Mesodermal cell (in vitro differentiated cells): Measurements from ENCODE around the gene MCOLN1.

Experiments used
- H3K27ac ChIP-seq: 2 replicates; pipeline ENCODE4 v1.7.0; 2013; ENCODE audit warnings: mild to moderate bottlenecking, low read depth, low read length, moderate library complexity; ENCODE audit not compliant: severe bottlenecking
- H3K36me3 ChIP-seq: 2 replicates; pipeline ENCODE4 v1.7.1; 2013; ENCODE audit warnings: mild to moderate bottlenecking, low read length, moderate library complexity; ENCODE audit not compliant: control insufficient read depth, insufficient read depth
- H3K4me1 ChIP-seq: one replicate; pipeline ENCODE4 v1.7.1; 2013; ENCODE audit warnings: mild to moderate bottlenecking, low read length; ENCODE audit not compliant: insufficient read depth, control insufficient read depth, poor library complexity, severe bottlenecking
- H3K4me3 ChIP-seq: 2 replicates; pipeline ENCODE4 v1.7.0; 2013; ENCODE audit warnings: low read length, control low read depth, mild to moderate bottlenecking; ENCODE audit not compliant: insufficient read depth, poor library complexity, severe bottlenecking; ENCODE audit errors: extremely low read depth
- H3K9me3 ChIP-seq: 2 replicates; pipeline ENCODE4 v1.7.1; 2013; ENCODE audit warnings: mild to moderate bottlenecking, low read length, moderate library complexity; ENCODE audit not compliant: control insufficient read depth
- WGBS, 2 experiments: methylation state at CpG; one replicate each; pipeline ENCODE4 v1.1.5; 2013; ENCODE audit warnings: missing lambda C conversion rate in 2 of 2; ENCODE audit not compliant: insufficient coverage in 2 of 2; 5-methylcytosine and 5-hydroxymethylcytosine counted together

MCOLN1 gene

DNA sequence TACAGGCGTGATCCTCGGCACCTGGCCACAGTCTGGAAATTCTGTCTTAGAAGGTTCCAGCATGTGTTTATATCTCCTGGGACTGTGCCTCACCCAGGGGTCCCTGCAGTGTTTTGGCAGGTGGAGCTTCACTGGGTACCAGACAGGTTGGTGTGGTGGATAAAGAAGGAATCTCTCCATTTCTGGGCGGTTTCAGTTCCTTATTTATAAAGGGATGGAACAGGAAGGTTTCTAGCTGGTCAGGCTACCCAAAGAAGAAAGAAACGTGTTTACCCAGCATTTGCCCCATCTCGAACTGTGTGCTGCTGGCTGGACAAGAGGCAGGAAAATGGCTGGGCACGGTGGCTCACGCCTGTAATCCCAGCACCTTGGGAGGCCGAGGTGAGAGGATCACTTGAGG, 22.9 kb downstream of the MCOLN1 start:
- Histone ChIP-seq H3K36me3 (peaks cover 61% of the 10 kb centered on the region), H3K9me3 (no peaks in the 10 kb centered on the region), H3K4me3 (no peak overlapping the region), H3K4me1 (peaks cover 6% of the 10 kb centered on the region), H3K27ac (no peak overlapping the region)
- 90 to 100% methylated on average over 7 to 8 of the region's 8 CpGs for WGBS, 2 experiments

DNA sequence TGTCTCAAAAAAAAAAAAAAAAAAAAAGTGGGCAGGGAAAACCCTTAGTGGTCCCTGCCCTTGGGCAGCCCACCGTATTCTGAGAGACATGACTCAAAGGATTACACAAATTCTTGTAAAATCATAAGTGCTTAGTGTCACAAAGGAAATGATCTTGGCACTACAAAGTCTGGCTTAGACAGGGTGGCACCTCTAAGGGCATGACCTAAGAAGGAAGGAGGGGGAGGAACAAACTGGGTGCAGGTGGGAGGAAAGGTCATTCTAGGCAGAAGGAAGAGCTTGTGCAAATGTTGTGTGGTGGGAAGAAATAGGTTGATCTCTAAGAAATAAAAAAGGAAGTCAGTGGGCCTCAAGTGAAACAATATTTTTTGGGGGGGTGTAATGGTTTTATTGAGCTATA, 23.5 kb downstream of the MCOLN1 start:
- H3K4me3 ChIP-seq = no peak overlapping the region
- WGBS, 2 experiments = 100% methylated on average over 1 of the region's 1 CpG; no CpG with 5 or more reads in 1 of the 2 experiments
- peaks cover 63% of the 10 kb centered on the region for H3K36me3 ChIP-seq
- H3K9me3 ChIP-seq = no peaks in the 10 kb centered on the region
- peaks cover 3% of the 10 kb centered on the region for H3K4me1 ChIP-seq
- H3K27ac ChIP-seq = no peak overlapping the region

DNA sequence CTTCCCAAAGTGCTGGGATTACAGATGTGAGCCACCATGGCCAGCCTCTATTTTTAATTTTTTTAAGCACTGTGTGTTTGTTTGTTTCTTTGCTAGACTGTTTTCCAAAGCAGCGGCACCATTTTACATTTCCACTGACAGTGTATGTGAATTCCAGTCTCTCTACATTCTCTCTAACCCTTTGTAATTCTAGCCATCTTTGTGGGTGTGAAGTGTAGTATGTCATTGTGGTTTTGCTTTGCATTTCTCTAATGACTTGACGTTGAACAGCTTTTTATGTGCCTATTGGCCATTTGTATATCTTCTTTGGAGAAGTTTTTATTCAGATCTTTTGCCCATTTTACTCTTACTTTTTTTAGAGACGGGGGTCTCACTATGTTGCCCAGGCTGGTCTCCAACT, 24.7 kb downstream of the MCOLN1 start:
- Histone ChIP-seq H3K9me3 (no peaks in the 10 kb centered on the region), H3K36me3 (peaks cover 61% of the 10 kb centered on the region), H3K4me3 (no peak overlapping the region), H3K4me1 (no peaks in the 10 kb centered on the region), H3K27ac (no peak overlapping the region)
- WGBS, 2 experiments = 96 to 100% methylated on average over 1 to 2 of the region's 3 CpGs

DNA sequence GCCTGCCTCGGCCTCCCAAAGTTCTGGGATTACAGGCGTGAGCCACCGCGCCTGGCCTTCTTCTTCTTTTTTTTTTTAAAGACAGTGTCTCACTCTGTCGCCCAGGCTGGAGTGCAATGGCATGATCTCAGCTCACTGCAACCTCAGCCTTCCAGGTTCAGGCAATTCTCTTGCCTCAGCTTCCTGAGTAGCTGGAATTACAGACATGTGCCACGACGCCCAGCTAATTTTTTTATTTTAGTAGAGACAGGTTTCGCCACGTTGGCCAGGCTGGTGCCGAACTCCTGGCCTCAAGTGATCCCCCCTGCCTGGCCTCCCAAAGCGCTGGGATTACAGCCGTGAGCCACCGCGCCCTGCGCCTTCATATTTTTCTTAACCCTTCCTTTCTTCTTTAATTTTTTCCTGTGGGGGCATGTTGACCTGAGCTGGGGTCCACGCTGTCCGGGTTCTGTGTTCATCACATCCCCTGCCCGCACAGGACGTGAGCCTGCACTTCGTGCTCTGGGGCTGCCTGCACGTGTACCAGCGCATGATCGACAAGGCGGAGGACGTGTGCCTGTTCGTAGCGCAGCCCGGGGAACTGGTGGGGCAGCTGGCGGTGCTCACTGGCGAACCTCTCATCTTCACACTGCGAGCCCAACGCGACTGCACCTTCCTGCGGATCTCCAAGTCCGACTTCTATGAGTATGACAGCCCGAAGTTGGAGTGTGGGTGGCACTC, 27.2 kb downstream of the MCOLN1 start:
- Histone ChIP-seq H3K27ac (no peak overlapping the region), H3K4me1 (no peaks in the 10 kb centered on the region), H3K4me3 (no peak overlapping the region), H3K9me3 (no peaks in the 10 kb centered on the region), H3K36me3 (peaks cover 66% of the 10 kb centered on the region)
- 91 to 95% methylated on average over 36 of the region's 36 CpGs for WGBS, 2 experiments

DNA sequence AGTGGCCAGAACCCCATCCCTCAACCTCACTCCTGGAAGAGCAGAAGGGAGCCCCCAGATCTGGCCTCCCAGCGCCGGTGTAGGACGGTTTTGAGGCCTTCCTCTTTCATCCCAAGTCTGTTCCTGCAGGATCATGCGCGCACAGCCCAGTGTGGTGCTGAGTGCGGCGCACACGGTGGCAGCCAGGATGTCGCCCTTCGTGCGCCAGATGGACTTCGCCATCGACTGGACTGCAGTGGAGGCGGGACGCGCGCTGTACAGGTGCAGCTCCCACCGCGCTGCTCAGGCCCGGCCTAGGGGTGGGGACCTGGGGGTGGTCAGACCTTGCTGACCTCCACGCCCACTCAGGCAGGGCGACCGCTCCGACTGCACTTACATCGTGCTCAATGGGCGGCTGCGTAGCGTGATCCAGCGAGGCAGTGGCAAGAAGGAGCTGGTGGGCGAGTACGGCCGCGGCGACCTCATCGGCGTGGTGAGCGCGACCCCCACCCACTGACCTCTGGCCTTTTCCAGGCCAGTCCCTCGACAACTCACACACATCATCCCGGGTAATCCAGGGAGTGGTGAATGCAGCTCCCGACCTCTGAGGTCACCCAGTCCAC, 27.8 kb downstream of the MCOLN1 start:
- Histone ChIP-seq H3K27ac (no peak overlapping the region), H3K9me3 (no peaks in the 10 kb centered on the region), H3K4me3 (no peak overlapping the region), H3K4me1 (no peaks in the 10 kb centered on the region), H3K36me3 (peaks cover 66% of the 10 kb centered on the region)
- 97% methylated on average over 35 to 41 of the region's 41 CpGs for WGBS, 2 experiments

DNA sequence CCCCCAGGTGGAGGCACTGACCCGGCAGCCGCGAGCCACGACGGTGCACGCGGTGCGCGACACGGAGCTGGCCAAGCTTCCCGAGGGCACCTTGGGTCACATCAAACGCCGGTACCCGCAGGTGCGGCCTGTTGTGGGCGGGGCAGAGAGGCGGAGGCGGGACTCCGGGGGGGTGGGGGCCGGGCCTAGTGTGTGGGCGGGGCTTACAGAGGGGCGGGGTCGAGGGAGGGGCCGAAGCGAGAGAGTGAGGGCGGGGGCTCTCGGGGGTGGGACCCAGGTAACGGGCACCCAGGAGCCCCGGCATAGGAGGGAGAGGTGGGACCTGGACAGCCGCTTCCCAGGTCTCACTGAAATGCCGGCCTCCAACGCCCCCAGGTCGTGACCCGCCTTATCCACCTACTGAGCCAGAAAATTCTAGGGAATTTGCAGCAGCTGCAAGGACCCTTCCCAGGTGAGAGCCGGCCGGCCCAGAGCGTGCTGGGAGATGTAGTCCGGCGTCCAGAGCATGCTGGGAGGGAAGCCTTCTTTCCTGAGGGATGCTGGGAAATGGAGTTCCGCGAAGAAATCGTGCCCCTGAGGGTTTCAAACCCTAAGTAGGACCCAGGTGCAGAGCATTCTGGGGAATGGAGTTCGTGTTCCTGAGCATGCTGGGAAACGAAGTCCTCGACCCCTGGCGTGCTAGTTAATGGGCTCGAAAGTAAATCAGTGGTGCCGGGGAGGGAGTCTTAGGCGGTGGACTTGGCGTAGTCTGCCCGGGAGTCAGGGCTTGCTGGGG, 28.8 kb downstream of the MCOLN1 start:
- H3K27ac ChIP-seq = no peak overlapping the region

DNA sequence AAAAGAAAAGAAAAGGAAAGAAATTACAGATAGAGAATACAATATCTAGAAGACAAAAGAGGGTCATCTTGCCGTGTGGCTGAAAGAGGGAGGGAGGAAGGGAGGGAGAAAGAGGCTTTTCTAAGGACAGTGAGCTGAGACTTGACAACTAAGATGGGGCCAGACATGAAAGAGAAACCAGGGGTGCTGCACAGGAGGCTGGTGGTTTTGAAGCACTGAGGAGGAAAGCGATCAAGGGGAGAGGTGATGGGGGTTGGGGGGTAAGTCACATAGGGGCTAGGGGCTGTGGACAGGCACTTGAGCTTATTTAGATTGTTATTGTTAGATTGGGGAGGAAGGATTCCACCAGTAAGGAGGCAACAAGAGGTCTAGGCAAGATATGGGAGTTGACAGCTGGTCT, 30.4 kb downstream of the MCOLN1 start:
- Histone ChIP-seq H3K36me3 (peaks cover 83% of the 10 kb centered on the region), H3K4me3 (no peak overlapping the region), H3K9me3 (no peaks in the 10 kb centered on the region), H3K4me1 (no peaks in the 10 kb centered on the region), H3K27ac (no peak overlapping the region)
- WGBS, 2 experiments = 94 to 100% methylated on average over 2 of the region's 2 CpGs

More for the DNA sequence above, 28.8 kb downstream of the MCOLN1 start:
- 74 to 76% methylated on average over 37 to 42 of the region's 51 CpGs for WGBS, 2 experiments
- Histone ChIP-seq H3K4me1 (no peaks in the 10 kb centered on the region), H3K4me3 (no peak overlapping the region), H3K9me3 (no peaks in the 10 kb centered on the region), H3K36me3 (peaks cover 69% of the 10 kb centered on the region)

DNA sequence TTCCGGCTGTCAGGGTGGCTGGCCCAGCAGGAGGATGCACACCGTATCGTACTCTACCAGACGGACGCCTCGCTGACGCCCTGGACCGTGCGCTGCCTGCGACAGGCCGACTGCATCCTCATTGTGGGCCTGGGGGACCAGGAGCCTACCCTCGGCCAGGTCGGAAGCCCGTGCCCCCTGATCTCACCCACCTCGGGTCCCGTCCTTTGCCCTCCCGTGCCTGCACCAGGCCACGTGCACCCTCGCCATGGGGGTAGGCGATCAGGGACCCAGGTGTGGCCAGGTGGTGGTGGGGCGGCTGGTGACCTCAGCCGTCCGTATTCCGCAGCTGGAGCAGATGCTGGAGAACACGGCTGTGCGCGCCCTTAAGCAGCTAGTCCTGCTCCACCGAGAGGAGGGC, 32.1 kb downstream of the MCOLN1 start:
- Histone ChIP-seq H3K4me3 (no peak overlapping the region), H3K36me3 (peaks cover 94% of the 10 kb centered on the region), H3K4me1 (no peaks in the 10 kb centered on the region), H3K27ac (no peak overlapping the region), H3K9me3 (no peaks in the 10 kb centered on the region)
- WGBS, 2 experiments = 97 to 98% methylated on average over 28 of the region's 28 CpGs

DNA sequence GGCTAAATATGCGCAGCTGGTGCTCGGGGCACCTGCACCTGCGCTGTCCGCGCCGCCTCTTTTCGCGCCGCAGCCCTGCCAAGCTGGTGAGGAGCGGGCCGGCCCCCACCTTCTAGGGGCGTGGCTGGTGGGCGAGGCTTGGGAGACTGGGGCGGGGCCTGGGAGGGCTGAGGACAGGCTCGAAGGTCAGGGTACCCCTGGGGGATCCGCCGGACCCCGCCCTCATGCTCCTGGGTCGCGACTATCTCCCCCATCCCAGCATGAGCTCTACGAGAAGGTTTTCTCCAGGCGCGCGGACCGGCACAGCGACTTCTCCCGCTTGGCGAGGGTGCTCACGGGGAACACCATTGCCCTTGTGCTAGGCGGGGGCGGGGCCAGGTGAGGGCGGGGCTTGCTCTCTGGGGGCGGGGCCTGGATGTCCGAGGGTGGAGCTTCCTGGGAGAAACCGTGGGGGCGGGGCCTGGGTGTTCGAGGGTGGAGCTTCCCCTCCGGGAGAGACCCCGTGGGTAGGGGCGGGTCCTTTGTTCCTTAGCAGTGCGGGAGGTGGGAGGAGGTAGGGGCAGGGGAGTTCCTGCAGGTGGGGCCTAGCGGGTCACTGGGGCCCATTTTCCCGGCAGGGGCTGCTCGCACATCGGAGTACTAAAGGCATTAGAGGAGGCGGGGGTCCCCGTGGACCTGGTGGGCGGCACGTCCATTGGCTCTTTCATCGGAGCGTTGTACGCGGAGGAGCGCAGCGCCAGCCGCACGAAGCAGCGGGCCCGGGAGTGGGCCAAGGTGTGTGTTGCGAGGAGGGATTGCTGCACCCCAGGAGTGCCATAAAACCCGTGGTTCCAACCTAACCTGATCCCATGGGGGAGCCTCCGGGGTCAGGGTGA, 32.8 kb downstream of the MCOLN1 start:
- WGBS, 2 experiments = 95 to 98% methylated on average over 41 to 52 of the region's 62 CpGs

DNA sequence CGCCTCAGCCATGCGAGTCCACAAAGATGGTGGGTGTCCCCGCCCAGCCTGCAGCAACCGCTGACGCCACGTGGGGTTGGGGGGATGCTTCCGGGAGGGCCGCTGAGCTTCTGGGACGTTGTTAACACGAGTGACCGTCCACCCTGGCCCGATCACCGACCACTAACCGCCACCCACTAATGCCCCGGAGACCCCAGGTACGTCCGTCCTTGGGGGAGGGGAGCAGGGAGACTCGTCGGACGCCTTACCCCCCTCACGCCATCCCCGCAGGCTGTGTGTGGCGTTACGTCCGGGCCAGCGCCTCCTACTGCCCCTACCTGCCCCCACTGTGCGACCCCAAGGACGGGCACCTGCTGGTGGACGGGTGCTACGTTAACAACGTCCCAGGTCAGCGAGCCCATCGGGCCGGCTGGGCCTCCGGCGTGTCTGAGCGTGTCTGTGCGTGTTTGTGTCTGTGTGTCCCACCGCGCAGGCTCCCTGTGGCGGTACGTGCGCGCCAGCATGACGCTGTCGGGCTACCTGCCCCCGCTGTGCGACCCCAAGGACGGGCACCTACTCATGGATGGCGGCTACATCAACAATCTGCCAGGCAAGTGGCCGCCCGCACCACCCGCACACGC, 34.4 kb downstream of the MCOLN1 start:
- peaks cover 85% of the 10 kb centered on the region for H3K36me3 ChIP-seq
- H3K27ac ChIP-seq = no peak overlapping the region
- no peak overlapping the region for H3K4me3 ChIP-seq
- 94 to 98% methylated on average over 50 to 53 of the region's 54 CpGs for WGBS, 2 experiments
- no peaks in the 10 kb centered on the region for H3K9me3 ChIP-seq
- H3K4me1 ChIP-seq = no peaks in the 10 kb centered on the region

More for the DNA sequence above, 32.8 kb downstream of the MCOLN1 start:
- Histone ChIP-seq H3K36me3 (peaks cover 89% of the 10 kb centered on the region), H3K4me3 (no peak overlapping the region), H3K27ac (no peak overlapping the region), H3K9me3 (no peaks in the 10 kb centered on the region), H3K4me1 (no peaks in the 10 kb centered on the region)
